Keratinocyte (primary cell): Measurements from ENCODE around the gene ITPR1.

Experiments
- EZH2 ChIP-seq: IDR thresholded peaks from one replicate; pipeline ENCODE4 v1.6.1; 2012; ENCODE audit warnings: inconsistent platforms, mild to moderate bottlenecking, low read length, moderate library complexity
- TF ChIP-seq, protein P1 (sequence below), 3 experiments: IDR thresholded peaks in 1 of 3; conservative IDR thresholded peaks in 1 of 3; optimal IDR thresholded peaks in 1 of 3; 2 replicates in 2 of 3; 3 replicates in 1 of 3; pipeline versions ENCODE3 to v1.5.1; 2011; ENCODE audit warnings: low read length in 3 of 3, mild to moderate bottlenecking in 3 of 3, moderate library complexity in 2 of 3, control low read depth in 1 of 3, inconsistent platforms in 1 of 3; ENCODE audit not compliant: insufficient read depth in 2 of 3; ENCODE audit errors: extremely low read depth in 1 of 3

DNA sequence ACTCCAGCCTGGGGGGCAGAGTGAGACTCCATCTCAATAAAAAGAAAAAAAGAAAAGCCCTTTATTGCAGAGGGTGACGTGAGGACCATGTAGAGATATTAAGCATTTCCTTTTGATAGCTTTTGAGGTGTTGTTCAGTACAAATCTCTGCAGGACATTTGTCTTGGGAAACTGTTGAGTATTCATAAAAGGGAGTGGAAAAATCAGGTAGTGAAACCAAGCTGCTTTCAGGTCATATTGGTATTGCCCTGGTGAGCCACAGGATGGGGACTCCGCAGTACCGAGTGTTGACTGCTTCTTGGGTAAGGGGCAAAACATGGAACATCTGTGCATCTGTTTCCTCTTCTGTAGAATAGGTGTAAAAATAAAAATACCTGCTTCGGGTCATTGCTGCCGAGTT lies 9.9 kb downstream of the ITPR1 start:
- TF ChIP-seq, protein P1, sequence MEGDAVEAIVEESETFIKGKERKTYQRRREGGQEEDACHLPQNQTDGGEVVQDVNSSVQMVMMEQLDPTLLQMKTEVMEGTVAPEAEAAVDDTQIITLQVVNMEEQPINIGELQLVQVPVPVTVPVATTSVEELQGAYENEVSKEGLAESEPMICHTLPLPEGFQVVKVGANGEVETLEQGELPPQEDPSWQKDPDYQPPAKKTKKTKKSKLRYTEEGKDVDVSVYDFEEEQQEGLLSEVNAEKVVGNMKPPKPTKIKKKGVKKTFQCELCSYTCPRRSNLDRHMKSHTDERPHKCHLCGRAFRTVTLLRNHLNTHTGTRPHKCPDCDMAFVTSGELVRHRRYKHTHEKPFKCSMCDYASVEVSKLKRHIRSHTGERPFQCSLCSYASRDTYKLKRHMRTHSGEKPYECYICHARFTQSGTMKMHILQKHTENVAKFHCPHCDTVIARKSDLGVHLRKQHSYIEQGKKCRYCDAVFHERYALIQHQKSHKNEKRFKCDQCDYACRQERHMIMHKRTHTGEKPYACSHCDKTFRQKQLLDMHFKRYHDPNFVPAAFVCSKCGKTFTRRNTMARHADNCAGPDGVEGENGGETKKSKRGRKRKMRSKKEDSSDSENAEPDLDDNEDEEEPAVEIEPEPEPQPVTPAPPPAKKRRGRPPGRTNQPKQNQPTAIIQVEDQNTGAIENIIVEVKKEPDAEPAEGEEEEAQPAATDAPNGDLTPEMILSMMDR (optimal IDR thresholded peaks at IDR 0.05 in 1 of 3, IDR thresholded peaks at IDR 0.05 in 1 of 3, conservative IDR thresholded peaks at IDR 0.05 in 1 of 3; ENCODE audit: extremely low read depth in 1 of 3, insufficient read depth in 2 of 3, low read length in 3 of 3), result no peak
- TF ChIP-seq EZH2, result no peak
